SU-DHL-6 (cell line): ENCODE data around the gene KRT79.

Experiments
- EZH2phosphoT487 ChIP-seq: fragments of 200-600 bp; sonication (generic), shearing (Covaris generic); conservative IDR thresholded peaks from 2 replicates; pipeline ENCODE4 v1.6.1; 2018; ENCODE audit warnings: mild to moderate bottlenecking, antibody characterized with exemption, low read length, moderate library complexity, mixed read lengths
- TF ChIP-seq, protein P1 (sequence below): fragments of 200-600 bp; sonication (generic); IDR thresholded peaks from one replicate; pipeline ENCODE4 v1.5.1; 2017; ENCODE audit warnings: antibody characterized with exemption, mild to moderate bottlenecking, low read length, moderate library complexity; ENCODE audit not compliant: insufficient read depth, poor library complexity, severe bottlenecking

DNA sequence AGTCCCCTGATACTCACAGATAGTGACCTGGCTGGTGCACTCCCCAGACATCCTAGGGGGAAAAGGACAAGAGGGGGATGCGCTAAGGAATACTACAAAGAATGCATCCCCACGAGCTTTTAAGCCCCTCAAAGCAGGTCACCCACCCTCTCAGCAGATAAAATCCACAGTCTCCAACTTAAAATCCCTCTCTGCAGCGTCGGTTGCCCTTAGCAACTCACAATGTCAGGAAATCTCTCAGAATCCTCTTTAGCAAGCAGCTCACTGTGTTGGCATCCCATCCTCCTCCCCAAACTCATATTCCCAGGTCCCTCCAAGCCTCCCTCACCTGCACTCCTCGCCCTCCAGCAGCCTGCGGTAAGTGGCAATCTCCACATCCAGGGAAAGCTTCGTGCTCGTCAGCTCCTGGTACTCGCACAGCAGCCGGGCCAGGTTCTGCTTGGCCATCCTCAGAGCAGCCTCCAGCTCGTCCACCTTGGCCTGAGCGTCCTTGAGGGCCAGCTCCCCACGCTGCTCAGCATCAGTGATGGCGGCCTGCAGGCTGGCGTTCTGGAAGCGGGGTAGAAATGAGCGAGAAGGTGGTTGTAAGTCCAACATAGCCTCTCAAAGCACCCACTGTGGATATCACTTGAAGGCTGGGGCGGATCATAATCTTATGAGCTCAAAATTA, 5.5 kb upstream of the KRT79 start:
- TF ChIP-seq EZH2phosphoT487: no peak
- TF ChIP-seq, protein P1, sequence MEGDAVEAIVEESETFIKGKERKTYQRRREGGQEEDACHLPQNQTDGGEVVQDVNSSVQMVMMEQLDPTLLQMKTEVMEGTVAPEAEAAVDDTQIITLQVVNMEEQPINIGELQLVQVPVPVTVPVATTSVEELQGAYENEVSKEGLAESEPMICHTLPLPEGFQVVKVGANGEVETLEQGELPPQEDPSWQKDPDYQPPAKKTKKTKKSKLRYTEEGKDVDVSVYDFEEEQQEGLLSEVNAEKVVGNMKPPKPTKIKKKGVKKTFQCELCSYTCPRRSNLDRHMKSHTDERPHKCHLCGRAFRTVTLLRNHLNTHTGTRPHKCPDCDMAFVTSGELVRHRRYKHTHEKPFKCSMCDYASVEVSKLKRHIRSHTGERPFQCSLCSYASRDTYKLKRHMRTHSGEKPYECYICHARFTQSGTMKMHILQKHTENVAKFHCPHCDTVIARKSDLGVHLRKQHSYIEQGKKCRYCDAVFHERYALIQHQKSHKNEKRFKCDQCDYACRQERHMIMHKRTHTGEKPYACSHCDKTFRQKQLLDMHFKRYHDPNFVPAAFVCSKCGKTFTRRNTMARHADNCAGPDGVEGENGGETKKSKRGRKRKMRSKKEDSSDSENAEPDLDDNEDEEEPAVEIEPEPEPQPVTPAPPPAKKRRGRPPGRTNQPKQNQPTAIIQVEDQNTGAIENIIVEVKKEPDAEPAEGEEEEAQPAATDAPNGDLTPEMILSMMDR: no peak
